AG04449 (cell line): Measurements from ENCODE around the gene NAB2.

ENCODE experiments used
- CTCF ChIA-PET: fragments of 350-600 bp; formaldehyde crosslinking; extraction: SDS; loops from one replicate; lab custom pipeline; 2021; ENCODE audit warnings: antibody characterized with exemption; lab: Yijun Ruan, JAX
- POLR2A ChIA-PET: fragments of 400-600, 350-600 bp; formaldehyde crosslinking; extraction: SDS; loops from one replicate; lab custom pipeline; 2020; ENCODE audit warnings: antibody characterized with exemption, inconsistent platforms; lab: Yijun Ruan, JAX
- DNase-seq: peaks from one replicate; pipeline ENCODE4 v3.0.0-alpha.2; 2010; ENCODE audit warnings: low read depth, low spot score
- H3K4me3 ChIP-seq: 2 replicates; pipeline ENCODE4 v1.5.1; 2011; ENCODE audit warnings: low read depth, mild to moderate bottlenecking, control low read depth, low read length
- TF ChIP-seq, protein P1 (sequence below): IDR thresholded peaks from one replicate; pipeline ENCODE4 v1.5.1; 2011; ENCODE audit warnings: mild to moderate bottlenecking, moderate library complexity, low read length, control low read depth, inconsistent platforms; ENCODE audit not compliant: insufficient read depth; ENCODE audit errors: missing control alignments

Gene NAB2

GRCh38 chr12:57142121-57142520, 53.2 kb downstream of the NAB2 start:
- CTCF ChIA-PET = interaction anchor here (1.0 to 2.6 kb wide), 6 partner anchors 8 to 72 kb away, joined by 3 to 11 read pairs (median 6); no protein-coding TSS in a partner anchor
- TF ChIP-seq, protein P1, sequence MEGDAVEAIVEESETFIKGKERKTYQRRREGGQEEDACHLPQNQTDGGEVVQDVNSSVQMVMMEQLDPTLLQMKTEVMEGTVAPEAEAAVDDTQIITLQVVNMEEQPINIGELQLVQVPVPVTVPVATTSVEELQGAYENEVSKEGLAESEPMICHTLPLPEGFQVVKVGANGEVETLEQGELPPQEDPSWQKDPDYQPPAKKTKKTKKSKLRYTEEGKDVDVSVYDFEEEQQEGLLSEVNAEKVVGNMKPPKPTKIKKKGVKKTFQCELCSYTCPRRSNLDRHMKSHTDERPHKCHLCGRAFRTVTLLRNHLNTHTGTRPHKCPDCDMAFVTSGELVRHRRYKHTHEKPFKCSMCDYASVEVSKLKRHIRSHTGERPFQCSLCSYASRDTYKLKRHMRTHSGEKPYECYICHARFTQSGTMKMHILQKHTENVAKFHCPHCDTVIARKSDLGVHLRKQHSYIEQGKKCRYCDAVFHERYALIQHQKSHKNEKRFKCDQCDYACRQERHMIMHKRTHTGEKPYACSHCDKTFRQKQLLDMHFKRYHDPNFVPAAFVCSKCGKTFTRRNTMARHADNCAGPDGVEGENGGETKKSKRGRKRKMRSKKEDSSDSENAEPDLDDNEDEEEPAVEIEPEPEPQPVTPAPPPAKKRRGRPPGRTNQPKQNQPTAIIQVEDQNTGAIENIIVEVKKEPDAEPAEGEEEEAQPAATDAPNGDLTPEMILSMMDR = no peak
- no peak overlapping the region for H3K4me3 ChIP-seq
- POLR2A ChIA-PET = no interaction called here
- no peak for DNase-seq

GRCh38 chr12:57142727-57143126, 53.8 kb downstream of the NAB2 start:
- CTCF ChIA-PET = interaction anchor here (1.3 to 1.6 kb wide), 3 partner anchors 19 to 71 kb away, joined by 3 to 7 read pairs (median 6); no protein-coding TSS in a partner anchor
- POLR2A ChIA-PET = no interaction called here
- no peak overlapping the region for H3K4me3 ChIP-seq
- TF ChIP-seq, protein P1 = no peak
- DNase-seq = no peak

DNA sequence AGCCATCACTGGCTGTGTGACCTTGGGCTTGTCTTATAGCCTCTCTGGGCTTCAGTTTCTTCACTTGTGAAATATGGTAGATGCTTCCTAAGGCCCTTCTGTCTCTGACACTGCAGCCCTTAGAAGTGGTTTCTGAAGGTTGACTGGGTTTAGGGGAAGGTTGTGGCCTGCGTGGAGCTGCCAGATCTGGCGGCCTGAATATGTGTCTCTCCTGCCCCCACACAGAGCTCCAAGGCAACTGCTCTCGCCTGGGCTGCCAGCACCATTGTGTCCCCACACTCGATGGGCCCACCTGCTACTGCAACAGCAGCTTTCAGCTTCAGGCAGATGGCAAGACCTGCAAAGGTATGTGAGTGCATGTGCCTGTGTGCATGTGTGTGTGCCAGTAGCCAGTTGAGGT, 54.5 kb downstream of the NAB2 start:
- POLR2A ChIA-PET = no interaction called here
- DNase-seq = no peak
- CTCF ChIA-PET = interaction anchor here (0.6 to 1.0 kb wide), 2 partner anchors 19 to 37 kb away, joined by 3 read pairs; no protein-coding TSS in a partner anchor
- H3K4me3 ChIP-seq = no peak overlapping the region
- TF ChIP-seq, protein P1 = no peak
